RKO (cell line): ENCODE data around the gene TENM3.

Experiments
- DNase-seq: peaks from one replicate; pipeline ENCODE4 v3.0.0-alpha.2; 2016; ENCODE audit warnings: low spot score

TENM3 gene

GRCh38 chr4:182741914-182742313 lies 498.7 kb downstream of the TENM3 start:
- DNase-seq: no peak

GRCh38 chr4:182743815-182744214 lies 500.6 kb downstream of the TENM3 start:
- DNase-seq: no peak

- DNase-seq: no peak
Measured at GRCh38 chr4:182745237-182745636, 502.0 kb downstream of the TENM3 start.

GRCh38 chr4:182746876-182747275 lies 503.7 kb downstream of the TENM3 start:
- DNase-seq: no peak

- no peak for DNase-seq
Measured at GRCh38 chr4:182748283-182748682, 505.1 kb downstream of the TENM3 start.

GRCh38 chr4:182748949-182749348 lies 505.7 kb downstream of the TENM3 start:
- peak; percentile 28 for DNase-seq

GRCh38 chr4:182749667-182750167 lies 506.5 kb downstream of the TENM3 start:
- no peak for DNase-seq

- peak; percentile 11 for DNase-seq
Measured at GRCh38 chr4:182752158-182752910, 509.1 kb downstream of the TENM3 start.

GRCh38 chr4:182754895-182755294 lies 511.7 kb downstream of the TENM3 start:
- no peak for DNase-seq

- DNase-seq: no peak
Measured at GRCh38 chr4:182756161-182756690, 513.0 kb downstream of the TENM3 start.

GRCh38 chr4:182758273-182758672 lies 515.1 kb downstream of the TENM3 start:
- DNase-seq: no peak

GRCh38 chr4:182760551-182761043 lies 517.4 kb downstream of the TENM3 start:
- DNase-seq: no peak

GRCh38 chr4:182764137-182764536 lies 520.9 kb downstream of the TENM3 start:
- no peak for DNase-seq

- DNase-seq: no peak
Measured at GRCh38 chr4:182764642-182765041, 521.4 kb downstream of the TENM3 start.

- DNase-seq: no peak
Measured at GRCh38 chr4:182765987-182766856, 523.0 kb downstream of the TENM3 start.

GRCh38 chr4:182766857-182767250 lies 523.7 kb downstream of the TENM3 start:
- DNase-seq: no peak

GRCh38 chr4:182768838-182769237 lies 525.6 kb downstream of the TENM3 start:
- no peak for DNase-seq

- no peak for DNase-seq
Measured at GRCh38 chr4:182770259-182770995, 527.2 kb downstream of the TENM3 start.

- DNase-seq: no peak
Measured at GRCh38 chr4:182770996-182771514, 527.9 kb downstream of the TENM3 start.

GRCh38 chr4:182775075-182775474 lies 531.9 kb downstream of the TENM3 start:
- DNase-seq: no peak

GRCh38 chr4:182776376-182777105 lies 533.3 kb downstream of the TENM3 start:
- DNase-seq: no peak
